ENCODE data around the gene C14orf39. TPM values are rescaled to one million over a fixed set of nuclear protein-coding genes. Genes with fewer than 3 reads are reported as not detected.

C14orf39 gene
- total and polyA plus RNA-seq, 4 donors, result not detected

DNA sequence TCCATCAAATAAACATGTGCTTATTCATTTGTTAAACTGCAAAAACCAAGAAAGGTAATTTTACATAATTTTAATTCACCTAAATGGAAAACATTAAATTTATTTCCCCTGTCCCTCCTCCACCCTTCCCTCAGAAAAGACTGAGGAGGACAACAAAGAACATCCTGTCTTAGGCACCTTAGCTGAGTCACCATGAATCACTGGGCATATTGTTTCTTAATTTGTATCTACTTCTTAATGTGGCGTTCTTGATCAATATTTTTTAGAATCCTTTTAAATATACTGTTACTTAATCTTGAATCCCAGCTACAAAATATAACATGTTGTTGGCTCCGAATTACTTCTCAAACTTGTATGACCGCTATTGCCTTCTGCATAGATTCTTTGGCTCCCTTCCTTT lies 46.6 kb upstream of the C14orf39 start (continued):
- TF ChIP-seq, protein P1, sequence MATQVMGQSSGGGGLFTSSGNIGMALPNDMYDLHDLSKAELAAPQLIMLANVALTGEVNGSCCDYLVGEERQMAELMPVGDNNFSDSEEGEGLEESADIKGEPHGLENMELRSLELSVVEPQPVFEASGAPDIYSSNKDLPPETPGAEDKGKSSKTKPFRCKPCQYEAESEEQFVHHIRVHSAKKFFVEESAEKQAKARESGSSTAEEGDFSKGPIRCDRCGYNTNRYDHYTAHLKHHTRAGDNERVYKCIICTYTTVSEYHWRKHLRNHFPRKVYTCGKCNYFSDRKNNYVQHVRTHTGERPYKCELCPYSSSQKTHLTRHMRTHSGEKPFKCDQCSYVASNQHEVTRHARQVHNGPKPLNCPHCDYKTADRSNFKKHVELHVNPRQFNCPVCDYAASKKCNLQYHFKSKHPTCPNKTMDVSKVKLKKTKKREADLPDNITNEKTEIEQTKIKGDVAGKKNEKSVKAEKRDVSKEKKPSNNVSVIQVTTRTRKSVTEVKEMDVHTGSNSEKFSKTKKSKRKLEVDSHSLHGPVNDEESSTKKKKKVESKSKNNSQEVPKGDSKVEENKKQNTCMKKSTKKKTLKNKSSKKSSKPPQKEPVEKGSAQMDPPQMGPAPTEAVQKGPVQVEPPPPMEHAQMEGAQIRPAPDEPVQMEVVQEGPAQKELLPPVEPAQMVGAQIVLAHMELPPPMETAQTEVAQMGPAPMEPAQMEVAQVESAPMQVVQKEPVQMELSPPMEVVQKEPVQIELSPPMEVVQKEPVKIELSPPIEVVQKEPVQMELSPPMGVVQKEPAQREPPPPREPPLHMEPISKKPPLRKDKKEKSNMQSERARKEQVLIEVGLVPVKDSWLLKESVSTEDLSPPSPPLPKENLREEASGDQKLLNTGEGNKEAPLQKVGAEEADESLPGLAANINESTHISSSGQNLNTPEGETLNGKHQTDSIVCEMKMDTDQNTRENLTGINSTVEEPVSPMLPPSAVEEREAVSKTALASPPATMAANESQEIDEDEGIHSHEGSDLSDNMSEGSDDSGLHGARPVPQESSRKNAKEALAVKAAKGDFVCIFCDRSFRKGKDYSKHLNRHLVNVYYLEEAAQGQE (IDR thresholded peaks at IDR 0.05), result no peak
- TF ChIP-seq FOXA2 (IDR thresholded peaks at IDR 0.05), result no peak
- no peak for TF ChIP-seq YY1 (IDR thresholded peaks at IDR 0.05)
- no peak for TF ChIP-seq TAF1 (conservative IDR thresholded peaks at IDR 0.05)
- TF ChIP-seq HNF4G (IDR thresholded peaks at IDR 0.05), result no peak
- TF ChIP-seq RAD21 (IDR thresholded peaks at IDR 0.05), result no peak

DNA sequence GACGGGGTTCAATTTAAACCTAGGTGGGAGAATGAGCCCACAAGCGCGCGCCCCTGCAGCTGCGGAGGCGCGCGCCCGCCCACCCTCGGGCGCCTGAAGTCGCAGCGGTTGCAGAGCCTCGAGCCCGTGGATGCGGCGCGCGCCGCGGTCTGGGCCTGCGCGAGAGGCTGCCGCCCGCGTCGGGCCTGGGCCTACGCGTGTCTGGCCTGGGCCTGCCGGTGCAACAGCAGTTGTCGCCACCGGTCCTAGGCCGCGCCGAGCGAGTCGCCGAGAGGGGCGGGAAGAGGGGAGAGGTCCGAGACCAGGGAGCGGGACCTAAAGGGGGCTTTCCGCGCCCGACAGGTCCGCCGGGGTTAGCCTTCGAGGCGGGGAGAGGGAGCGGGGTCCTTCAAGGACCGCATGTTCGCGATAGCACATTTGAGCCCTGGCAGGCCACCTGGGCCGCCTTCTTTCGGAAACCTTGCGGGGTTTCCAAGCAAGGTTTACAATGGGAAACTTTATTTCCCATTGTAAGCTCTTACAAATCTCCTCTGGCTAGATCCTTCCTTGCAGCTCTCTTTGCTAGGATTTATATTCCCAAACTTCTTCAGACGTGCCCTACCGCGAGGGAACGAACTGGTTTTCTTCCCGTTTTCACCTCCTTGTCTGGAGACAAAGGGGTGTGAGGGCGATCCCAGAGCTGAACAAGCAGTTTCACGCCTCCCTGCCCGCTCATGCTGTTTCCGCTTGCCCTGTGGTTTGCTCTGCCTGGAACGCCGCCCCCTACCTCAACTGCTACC lies 29.8 kb upstream of the C14orf39 start:
- Histone ChIP-seq H3K4me3 (ENCODE audit: low read depth in 1 of 3, low read length in 3 of 3) (peak overlapping the region in 1 of 3 donors; percentile 55), H3K9me3 (ENCODE audit: control insufficient read depth in 4 of 4, low read length in 3 of 4) (peaks cover 0 to 10% (median 1%) of the 10 kb centered on the region in 4 donors), H3K9ac (ENCODE audit: low read depth in 1 of 2, low read length in 2 of 2) (no peak overlapping the region), H3K27me3 (ENCODE audit: control insufficient read depth in 4 of 4, insufficient read depth in 4 of 4, low read length in 3 of 4) (peaks cover 5 to 32% (median 21%) of the 10 kb centered on the region in 4 donors), H3K36me3 (ENCODE audit: control insufficient read depth in 4 of 4, insufficient read depth in 3 of 4, low read depth in 1 of 4, low read length in 3 of 4) (no peaks in the 10 kb centered on the region), H3K4me1 (ENCODE audit: control insufficient read depth in 4 of 4, insufficient read depth in 4 of 4, low read length in 3 of 4) (peaks cover 6 to 20% (median 14%) of the 10 kb centered on the region in 4 donors), H3K27ac (ENCODE audit: low read depth in 1 of 2, low read length in 2 of 2) (no peak overlapping the region)
- WGBS, result 14% methylated on average over 66 of the region's 66 CpGs
- no peak for DNase-seq (ENCODE audit: low spot score)
- no peak for TF ChIP-seq EGR1 (IDR thresholded peaks at IDR 0.05; ENCODE audit: low read depth in 2 of 2)
- TF ChIP-seq, protein P1 (IDR thresholded peaks at IDR 0.05), result no peak
- no peak for TF ChIP-seq NR2F2 (IDR thresholded peaks at IDR 0.05)
- TF ChIP-seq, protein P2, sequence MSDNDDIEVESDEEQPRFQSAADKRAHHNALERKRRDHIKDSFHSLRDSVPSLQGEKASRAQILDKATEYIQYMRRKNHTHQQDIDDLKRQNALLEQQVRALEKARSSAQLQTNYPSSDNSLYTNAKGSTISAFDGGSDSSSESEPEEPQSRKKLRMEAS (IDR thresholded peaks at IDR 0.05), result no peak
- no peak for TF ChIP-seq SP1 (IDR thresholded peaks at IDR 0.05)

DNA sequence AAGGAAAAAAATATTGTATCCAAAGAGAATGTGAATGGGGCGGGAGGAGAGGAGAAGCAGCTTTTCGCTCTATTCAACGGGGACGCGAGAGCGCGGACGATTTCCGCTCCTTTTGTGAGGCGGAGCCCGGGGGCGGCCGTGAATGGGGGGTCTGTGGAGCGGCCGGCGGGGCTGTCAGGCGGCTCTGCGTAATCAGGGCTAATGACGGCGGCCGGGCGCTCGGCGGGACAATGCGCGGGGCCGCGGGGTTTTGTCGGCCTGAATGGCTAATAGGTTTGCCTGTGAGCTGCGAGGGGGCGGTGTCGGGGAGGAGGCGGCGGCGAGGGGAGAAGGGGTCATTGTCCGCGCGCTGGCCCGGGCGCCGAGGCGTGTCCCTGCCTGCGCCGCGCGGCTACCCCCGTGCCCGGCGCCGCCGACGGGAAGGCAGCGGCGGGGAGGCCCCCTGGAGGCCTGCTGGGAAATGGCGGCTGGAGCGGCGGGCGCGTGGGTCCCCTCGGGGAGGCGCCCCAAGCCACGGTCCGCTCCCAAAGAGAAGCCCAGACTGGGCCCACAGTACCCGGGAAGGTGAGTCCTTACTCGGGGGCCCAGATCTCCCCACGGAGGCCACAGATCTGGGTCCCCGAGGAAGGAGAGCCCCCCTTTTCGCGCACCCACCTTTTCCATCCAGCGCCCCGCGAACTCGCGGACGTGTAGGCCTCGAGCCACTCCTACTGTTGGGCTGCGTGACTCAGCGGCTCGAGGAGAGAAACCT lies 29.1 kb upstream of the C14orf39 start:
- Histone ChIP-seq H3K4me3 (ENCODE audit: low read depth in 1 of 3, low read length in 3 of 3) (peak overlapping the region in 1 of 3 donors; percentile 55), H3K27ac (ENCODE audit: low read depth in 1 of 2, low read length in 2 of 2) (no peak overlapping the region), H3K4me1 (ENCODE audit: control insufficient read depth in 4 of 4, insufficient read depth in 4 of 4, low read length in 3 of 4) (peaks cover 12 to 27% (median 17%) of the 10 kb centered on the region in 4 donors), H3K9ac (ENCODE audit: low read depth in 1 of 2, low read length in 2 of 2) (no peak overlapping the region), H3K9me3 (ENCODE audit: control insufficient read depth in 4 of 4, low read length in 3 of 4) (peaks cover 0 to 10% (median 1%) of the 10 kb centered on the region in 4 donors), H3K27me3 (ENCODE audit: control insufficient read depth in 4 of 4, insufficient read depth in 4 of 4, low read length in 3 of 4) (peaks cover 5 to 36% (median 27%) of the 10 kb centered on the region in 4 donors), H3K36me3 (ENCODE audit: control insufficient read depth in 4 of 4, insufficient read depth in 3 of 4, low read depth in 1 of 4, low read length in 3 of 4) (no peaks in the 10 kb centered on the region)
- 5% methylated on average over 79 of the region's 79 CpGs for WGBS
- no peak for DNase-seq (ENCODE audit: low spot score)
- TF ChIP-seq, protein P1 (IDR thresholded peaks at IDR 0.05), result no peak
- TF ChIP-seq RAD21 (IDR thresholded peaks at IDR 0.05) (no peak), GABPA (IDR thresholded peaks at IDR 0.05 in 1 of 2, conservative IDR thresholded peaks at IDR 0.05 in 1 of 2) (no peak)
- TF ChIP-seq, protein P3, sequence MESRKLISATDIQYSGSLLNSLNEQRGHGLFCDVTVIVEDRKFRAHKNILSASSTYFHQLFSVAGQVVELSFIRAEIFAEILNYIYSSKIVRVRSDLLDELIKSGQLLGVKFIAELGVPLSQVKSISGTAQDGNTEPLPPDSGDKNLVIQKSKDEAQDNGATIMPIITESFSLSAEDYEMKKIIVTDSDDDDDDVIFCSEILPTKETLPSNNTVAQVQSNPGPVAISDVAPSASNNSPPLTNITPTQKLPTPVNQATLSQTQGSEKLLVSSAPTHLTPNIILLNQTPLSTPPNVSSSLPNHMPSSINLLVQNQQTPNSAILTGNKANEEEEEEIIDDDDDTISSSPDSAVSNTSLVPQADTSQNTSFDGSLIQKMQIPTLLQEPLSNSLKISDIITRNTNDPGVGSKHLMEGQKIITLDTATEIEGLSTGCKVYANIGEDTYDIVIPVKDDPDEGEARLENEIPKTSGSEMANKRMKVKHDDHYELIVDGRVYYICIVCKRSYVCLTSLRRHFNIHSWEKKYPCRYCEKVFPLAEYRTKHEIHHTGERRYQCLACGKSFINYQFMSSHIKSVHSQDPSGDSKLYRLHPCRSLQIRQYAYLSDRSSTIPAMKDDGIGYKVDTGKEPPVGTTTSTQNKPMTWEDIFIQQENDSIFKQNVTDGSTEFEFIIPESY (IDR thresholded peaks at IDR 0.05), result no peak

Measured in liver (tissue), 9 donors.